Endothelial cell of umbilical vein (primary cell): Measurements from ENCODE around the gene ATP8A1. TPM values are rescaled to one million over a fixed set of nuclear protein-coding genes. Genes with fewer than 3 reads are reported as not detected.

ENCODE experiments used
- BruUV-seq: library from RNA; stranded (reverse); fragments of 400-500 nt; replicated peaks from 2 replicates; lab custom pipeline; 2021; lab: Mats Ljungman, UMichigan
- CTCF ChIA-PET: fragments of 300-600, 350-600 bp; sonication (Branson Sonifier 250); formaldehyde crosslinking; loops from one replicate; lab custom pipeline; 2021; ENCODE audit warnings: antibody characterized with exemption, inconsistent platforms; lab: Charles Lee
- POLR2A ChIA-PET: fragments of 300-600, 350-600 bp; sonication (Branson Sonifier 250); formaldehyde crosslinking; loops from one replicate; lab custom pipeline; 2021; ENCODE audit warnings: antibody characterized with exemption, inconsistent platforms; lab: Charles Lee
- DNase-seq: peaks from one replicate; pipeline ENCODE4 v3.0.0-alpha.2; 2011; ENCODE audit warnings: low read depth, low spot score
- FAIRE-seq: peaks from 2 replicates; lab custom pipeline; 2011; peaks lifted over from hg19 to GRCh38; lab: Jason Lieb, UNC
- H2AFZ ChIP-seq: 2 replicates; pipeline ENCODE4 v1.6.0; 2012; ENCODE audit warnings: low read depth, low read length, control low read depth, inconsistent platforms
- H3K27ac ChIP-seq: 2 replicates; pipeline ENCODE4 v1.5.1; 2011; ENCODE audit warnings: low read depth, mild to moderate bottlenecking, control low read depth, low read length, moderate library complexity; ENCODE audit not compliant: insufficient read depth
- H3K27me3 ChIP-seq, 2 experiments: 2 replicates each; pipeline versions ENCODE4 v1.6.0 to v1.6.1; 2011; ENCODE audit warnings: low read length in 2 of 2, mixed read lengths in 1 of 2; ENCODE audit not compliant: control insufficient read depth in 2 of 2, insufficient read depth in 2 of 2
- H3K36me3 ChIP-seq, 2 experiments: 2 replicates in 1 of 2; 3 replicates in 1 of 2; pipeline ENCODE4 v1.5.1; 2011; ENCODE audit warnings: low read length in 2 of 2, mild to moderate bottlenecking in 1 of 2, moderate library complexity in 1 of 2; ENCODE audit not compliant: control insufficient read depth in 2 of 2, insufficient read depth in 2 of 2; ENCODE audit errors: extremely low read depth in 1 of 2
- H3K4me1 ChIP-seq: 3 replicates; pipeline ENCODE4 v1.5.1; 2011; ENCODE audit warnings: mild to moderate bottlenecking, low read length; ENCODE audit not compliant: control insufficient read depth, insufficient read depth; ENCODE audit errors: extremely low read depth
- H3K4me2 ChIP-seq: 2 replicates; pipeline ENCODE4 v1.6.1; 2011; ENCODE audit warnings: low read length, control low read depth, mixed read lengths; ENCODE audit not compliant: insufficient read depth
- H3K4me3 ChIP-seq, 3 experiments: fragments of 200-600 bp in 1 of 3; sonication (generic), shearing (Covaris generic) in 1 of 3; replicated peaks in 1 of 3; 2 replicates each; pipeline ENCODE4 v1.5.1; 2011 to 2016; ENCODE audit warnings: control low read depth in 3 of 3, low read length in 3 of 3, mild to moderate bottlenecking in 2 of 3, inconsistent platforms in 1 of 3, low read depth in 1 of 3, moderate library complexity in 1 of 3; ENCODE audit not compliant: insufficient read depth in 1 of 3
- H3K79me2 ChIP-seq: 2 replicates; pipeline ENCODE4 v1.6.0; 2012; ENCODE audit warnings: low read length, inconsistent platforms; ENCODE audit not compliant: control insufficient read depth, insufficient read depth
- H3K9ac ChIP-seq: replicated peaks from 2 replicates; pipeline ENCODE3; 2011; ENCODE audit warnings: low read length, control low read depth; ENCODE audit not compliant: insufficient read depth; ENCODE audit errors: extremely low read depth
- H3K9me1 ChIP-seq: replicated peaks from 3 replicates; pipeline ENCODE4 v1.6.0; 2011; ENCODE audit warnings: mild to moderate bottlenecking, low read length; ENCODE audit not compliant: control insufficient read depth, insufficient read depth; ENCODE audit errors: extremely low read depth
- H3K9me3 ChIP-seq: replicated peaks from 2 replicates; pipeline ENCODE4 v1.5.1; 2012; ENCODE audit warnings: low read length, inconsistent platforms; ENCODE audit not compliant: control insufficient read depth, insufficient read depth
- H4K20me1 ChIP-seq: replicated peaks from 2 replicates; pipeline ENCODE3; 2011; ENCODE audit warnings: mild to moderate bottlenecking, low read length; ENCODE audit not compliant: control insufficient read depth, insufficient read depth; ENCODE audit errors: extremely low read depth
- EZH2 ChIP-seq: IDR thresholded peaks from 2 replicates; pipeline ENCODE4 v1.6.1; 2012; ENCODE audit warnings: borderline replicate concordance, low read depth, mild to moderate bottlenecking, moderate library complexity, low read length, inconsistent platforms; ENCODE audit not compliant: severe bottlenecking
- FOS ChIP-seq: IDR thresholded peaks from 2 replicates; pipeline ENCODE4 v1.6.1; 2011; ENCODE audit warnings: mild to moderate bottlenecking, low read length, moderate library complexity, borderline replicate concordance; ENCODE audit not compliant: insufficient read depth
- GATA2 ChIP-seq: IDR thresholded peaks from 2 replicates; pipeline ENCODE4 v1.7.0; 2011; ENCODE audit warnings: low read depth, mild to moderate bottlenecking, moderate library complexity, mixed read lengths, low read length; ENCODE audit not compliant: insufficient read length, insufficient read depth
- JUN ChIP-seq: IDR thresholded peaks from 2 replicates; pipeline ENCODE4 v1.6.1; 2011; ENCODE audit warnings: borderline replicate concordance, low read depth; ENCODE audit not compliant: insufficient read length, insufficient read depth
- MYC ChIP-seq: IDR thresholded peaks from one replicate; pipeline ENCODE4 v1.6.1; 2011; ENCODE audit warnings: mild to moderate bottlenecking, low read depth, low read length
- POLR2A ChIP-seq: IDR thresholded peaks from 2 replicates; pipeline ENCODE4 v1.6.1; 2012; ENCODE audit warnings: low read depth, mild to moderate bottlenecking, control low read depth, low read length
- POLR2AphosphoS5 ChIP-seq: IDR thresholded peaks from 2 replicates; pipeline ENCODE4 v1.6.1; 2012; ENCODE audit warnings: low read depth, mild to moderate bottlenecking, control low read depth, low read length, moderate library complexity; ENCODE audit not compliant: insufficient read depth
- dilution Hi-C: fragments of 300-500 bp; cut with MboI; formaldehyde crosslinking; loops from one replicate; pipeline ENCODE4 v1.15.0; 2019; ENCODE audit warnings: low sequenced_read_pairs; ENCODE audit not compliant: extremely low pct_ligation_motif_present
- intact Hi-C: fragments of 100-400 bp; cut with micrococcal nuclease; formaldehyde crosslinking; loops from one replicate; pipeline ENCODE4 v1.10.0; 2022
- polyA plus RNA-seq, 4 experiments: library from polyadenylated mRNA; depleted of rRNA in 3 of 4; stranded (reverse) in 3 of 4; unstranded in 1 of 4; fragments of >200 nt; gene quantifications; 2 replicates each; pipeline versions ENCODE4 v1.2.1 to v1.2.3, GENCODE V29; 2011 to 2012; ENCODE audit warnings: missing spikeins in 1 of 4
- total RNA-seq: library from RNA; stranded (reverse); gene quantifications from 2 replicates; pipeline ENCODE4 v1.2.3, GENCODE V29; 2021
- TF ChIP-seq, protein P1 (sequence below), 2 donors: IDR thresholded peaks; 1 replicate in 1 of 2; 2 replicates in 1 of 2; pipeline ENCODE4 v1.5.1; 2011; ENCODE audit warnings: low read length in 2 of 2, mild to moderate bottlenecking in 2 of 2, moderate library complexity in 2 of 2, control low read depth in 1 of 2, inconsistent platforms in 1 of 2, low read depth in 1 of 2; ENCODE audit not compliant: insufficient read depth in 1 of 2; ENCODE audit errors: extremely low read depth in 1 of 2
- TF ChIP-seq, protein P2 (sequence below): IDR thresholded peaks from 2 replicates; pipeline ENCODE4 v1.6.1; 2011; ENCODE audit not compliant: insufficient read depth, insufficient read length

Gene ATP8A1
- total and polyA plus RNA-seq, 2 donors (not counting 3 experiments of a cell fraction or from before 2014, with no cell fraction given): 0.97 to 11.5 TPM

DNA sequence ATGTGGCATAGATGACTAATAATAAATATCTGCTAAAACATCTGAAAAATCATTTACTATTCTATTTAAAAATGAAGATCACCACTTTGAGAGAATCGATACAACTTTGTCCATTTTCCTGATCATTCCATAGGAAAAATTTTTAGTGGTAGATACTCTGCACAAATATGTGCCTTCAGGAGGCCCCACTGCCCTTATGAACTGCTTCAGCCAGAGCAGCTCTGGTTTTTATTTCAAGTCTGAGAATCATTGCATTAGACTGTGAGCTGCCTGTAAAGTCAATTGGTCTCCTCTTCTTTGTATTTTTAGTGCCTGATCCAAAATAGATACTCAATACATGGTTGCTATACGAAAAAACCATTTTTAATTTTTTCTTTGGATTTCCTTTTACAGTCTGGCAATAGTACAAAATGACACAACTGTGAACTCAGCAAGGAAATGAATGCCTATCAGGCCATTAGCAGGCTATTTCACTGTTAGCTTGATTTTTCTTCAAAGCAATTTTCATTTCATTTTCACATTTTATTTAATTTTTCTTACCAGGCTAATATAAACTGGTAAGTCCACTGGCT is 190.5 kb downstream of the ATP8A1 start:
- Histone ChIP-seq H3K36me3 (no peaks in the 10 kb centered on the region), H3K9me1 (no peaks in the 10 kb centered on the region), H3K4me2 (no peak overlapping the region), H3K4me3 (no peak overlapping the region), H3K4me1 (no peaks in the 10 kb centered on the region), H3K9me3 (no peaks in the 10 kb centered on the region), H4K20me1 (no peaks in the 10 kb centered on the region), H3K79me2 (no peaks in the 10 kb centered on the region), H3K27ac (no peak overlapping the region), H2AFZ (no peak overlapping the region), H3K9ac (no peak overlapping the region), H3K27me3 (no peaks in the 10 kb centered on the region)
- FAIRE-seq: no peak
- ChIA-PET POLR2A (no interaction called here), CTCF (interaction anchor here (0.7 to 2.3 kb wide), 8 partner anchors 8 to 184 kb away, joined by 3 to 8 read pairs (median 4); no protein-coding TSS in a partner anchor)
- intact Hi-C loops: no loop called here
- no TSS peak for BruUV-seq
- no peak for TF ChIP-seq JUN
- no peak for TF ChIP-seq MYC
- no peak for TF ChIP-seq FOS
- TF ChIP-seq, protein P1, sequence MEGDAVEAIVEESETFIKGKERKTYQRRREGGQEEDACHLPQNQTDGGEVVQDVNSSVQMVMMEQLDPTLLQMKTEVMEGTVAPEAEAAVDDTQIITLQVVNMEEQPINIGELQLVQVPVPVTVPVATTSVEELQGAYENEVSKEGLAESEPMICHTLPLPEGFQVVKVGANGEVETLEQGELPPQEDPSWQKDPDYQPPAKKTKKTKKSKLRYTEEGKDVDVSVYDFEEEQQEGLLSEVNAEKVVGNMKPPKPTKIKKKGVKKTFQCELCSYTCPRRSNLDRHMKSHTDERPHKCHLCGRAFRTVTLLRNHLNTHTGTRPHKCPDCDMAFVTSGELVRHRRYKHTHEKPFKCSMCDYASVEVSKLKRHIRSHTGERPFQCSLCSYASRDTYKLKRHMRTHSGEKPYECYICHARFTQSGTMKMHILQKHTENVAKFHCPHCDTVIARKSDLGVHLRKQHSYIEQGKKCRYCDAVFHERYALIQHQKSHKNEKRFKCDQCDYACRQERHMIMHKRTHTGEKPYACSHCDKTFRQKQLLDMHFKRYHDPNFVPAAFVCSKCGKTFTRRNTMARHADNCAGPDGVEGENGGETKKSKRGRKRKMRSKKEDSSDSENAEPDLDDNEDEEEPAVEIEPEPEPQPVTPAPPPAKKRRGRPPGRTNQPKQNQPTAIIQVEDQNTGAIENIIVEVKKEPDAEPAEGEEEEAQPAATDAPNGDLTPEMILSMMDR (IDR thresholded peaks at IDR 0.05; ENCODE audit: extremely low read depth in 1 of 2, insufficient read depth in 1 of 2, low read depth in 1 of 2, low read length in 2 of 2): no peak
- TF ChIP-seq EZH2: no peak
- TF ChIP-seq, protein P2, sequence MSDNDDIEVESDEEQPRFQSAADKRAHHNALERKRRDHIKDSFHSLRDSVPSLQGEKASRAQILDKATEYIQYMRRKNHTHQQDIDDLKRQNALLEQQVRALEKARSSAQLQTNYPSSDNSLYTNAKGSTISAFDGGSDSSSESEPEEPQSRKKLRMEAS: no peak
- TF ChIP-seq POLR2AphosphoS5: no peak
- TF ChIP-seq GATA2: no peak
- no peak for TF ChIP-seq POLR2A
- dilution Hi-C loops: no loop called here
- no peak for DNase-seq
